Stimulated activated CD8-positive, alpha-beta memory T cell treated with anti-CD3 and anti-CD28 coated beads, Interleukin-7, amount 100 ng/mL, for 24 hours (primary cell): ENCODE measurements around the gene PIGN.

Source experiments
- DNase-seq: peaks from one replicate; pipeline ENCODE4 v3.0.0-alpha.2; 2020; ENCODE audit warnings: low read depth

The PIGN gene, protein sequence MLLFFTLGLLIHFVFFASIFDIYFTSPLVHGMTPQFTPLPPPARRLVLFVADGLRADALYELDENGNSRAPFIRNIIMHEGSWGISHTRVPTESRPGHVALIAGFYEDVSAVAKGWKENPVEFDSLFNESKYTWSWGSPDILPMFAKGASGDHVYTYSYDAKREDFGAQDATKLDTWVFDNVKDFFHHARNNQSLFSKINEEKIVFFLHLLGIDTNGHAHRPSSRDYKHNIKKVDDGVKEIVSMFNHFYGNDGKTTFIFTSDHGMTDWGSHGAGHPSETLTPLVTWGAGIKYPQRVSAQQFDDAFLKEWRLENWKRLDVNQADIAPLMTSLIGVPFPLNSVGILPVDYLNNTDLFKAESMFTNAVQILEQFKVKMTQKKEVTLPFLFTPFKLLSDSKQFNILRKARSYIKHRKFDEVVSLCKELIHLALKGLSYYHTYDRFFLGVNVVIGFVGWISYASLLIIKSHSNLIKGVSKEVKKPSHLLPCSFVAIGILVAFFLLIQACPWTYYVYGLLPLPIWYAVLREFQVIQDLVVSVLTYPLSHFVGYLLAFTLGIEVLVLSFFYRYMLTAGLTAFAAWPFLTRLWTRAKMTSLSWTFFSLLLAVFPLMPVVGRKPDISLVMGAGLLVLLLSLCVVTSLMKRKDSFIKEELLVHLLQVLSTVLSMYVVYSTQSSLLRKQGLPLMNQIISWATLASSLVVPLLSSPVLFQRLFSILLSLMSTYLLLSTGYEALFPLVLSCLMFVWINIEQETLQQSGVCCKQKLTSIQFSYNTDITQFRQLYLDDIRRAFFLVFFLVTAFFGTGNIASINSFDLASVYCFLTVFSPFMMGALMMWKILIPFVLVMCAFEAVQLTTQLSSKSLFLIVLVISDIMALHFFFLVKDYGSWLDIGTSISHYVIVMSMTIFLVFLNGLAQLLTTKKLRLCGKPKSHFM

DNA sequence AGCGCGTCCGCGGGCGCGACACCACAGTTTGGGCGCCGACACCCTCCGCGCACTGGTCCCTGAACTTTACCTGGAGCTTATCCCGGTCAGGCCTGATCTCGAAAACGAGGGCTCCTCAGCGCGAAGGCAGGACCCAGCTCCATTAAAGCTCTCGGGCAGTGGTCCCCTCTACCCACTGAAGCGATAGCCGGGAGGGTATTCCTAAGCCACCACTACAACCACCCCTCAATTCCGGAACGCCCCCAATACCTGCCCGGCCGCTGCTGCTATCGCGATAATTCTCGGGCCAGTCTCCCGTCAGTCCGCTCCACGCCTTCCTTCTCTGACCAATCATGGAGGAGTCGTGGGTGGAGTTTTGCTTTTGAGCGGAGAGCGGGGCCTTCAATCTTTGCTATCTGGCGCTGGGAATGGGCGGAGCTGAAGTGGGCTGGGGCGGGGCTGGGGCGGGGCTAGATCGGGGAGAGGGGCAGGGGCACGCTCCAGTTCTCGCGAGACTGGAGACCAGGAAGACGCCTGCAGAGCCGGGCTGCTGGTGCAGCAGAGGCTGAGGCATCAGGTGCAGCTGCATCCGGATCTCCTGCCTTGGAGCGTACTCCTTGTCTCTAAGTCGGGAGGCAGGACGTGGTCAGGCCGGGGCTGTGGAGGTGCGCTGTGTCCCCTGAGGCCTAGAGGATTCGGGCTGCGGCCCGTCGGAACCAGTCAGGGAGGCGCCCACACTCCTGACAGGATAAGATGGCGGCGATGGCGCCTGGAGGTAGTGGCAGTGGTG lies at the start of gene PIGN, which contains the start of gene RELCH:
Gene PIGN (minus strand): TSS at position 283 of the 769 bp plus-strand sequence. CDS start 25,703 bp downstream, outside the sequence.
Gene RELCH (plus strand): TSS at position 482 of the 769 bp plus-strand sequence. CDS start 251 bp downstream, at position 733.
- peak; percentile 85 for DNase-seq

DNA sequence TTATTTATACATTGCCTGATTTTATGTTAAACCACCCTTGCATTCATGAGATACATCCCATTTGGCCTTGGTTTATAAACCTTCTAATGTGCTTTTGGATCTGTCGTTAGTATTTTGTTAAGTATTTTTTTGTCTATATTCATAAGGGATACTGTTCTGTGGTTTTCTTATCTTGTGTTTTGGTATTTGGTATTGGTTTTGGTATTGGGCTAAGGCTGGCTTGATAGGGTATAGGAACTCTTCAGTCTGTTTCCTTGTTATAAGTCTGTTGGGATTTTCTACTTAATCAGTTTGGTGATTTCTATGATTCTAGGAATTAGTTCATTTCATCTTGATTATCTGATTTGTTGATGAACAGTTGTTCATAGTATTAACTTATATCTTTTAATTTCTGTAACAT lies 49.4 kb upstream of the PIGN start:
- no peak for DNase-seq

DNA sequence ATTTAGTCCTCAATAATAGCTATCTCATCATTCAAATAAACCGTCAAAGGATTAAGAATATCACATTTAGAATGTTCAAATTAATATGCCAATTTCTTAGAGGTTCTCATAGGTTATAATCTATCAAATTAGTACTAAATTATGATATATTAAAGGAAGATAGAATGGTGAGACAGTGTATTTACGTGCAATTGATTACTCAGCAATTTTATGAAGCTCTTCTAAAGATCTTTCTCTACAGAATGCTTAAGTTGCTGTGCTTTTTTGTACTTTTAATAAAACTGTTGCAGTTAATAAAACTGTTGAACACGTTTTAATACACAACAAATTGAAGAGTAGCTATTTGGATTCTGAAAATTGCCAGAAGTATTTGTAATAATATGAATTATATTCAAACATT lies 39.2 kb upstream of the PIGN start:
- no peak for DNase-seq

DNA sequence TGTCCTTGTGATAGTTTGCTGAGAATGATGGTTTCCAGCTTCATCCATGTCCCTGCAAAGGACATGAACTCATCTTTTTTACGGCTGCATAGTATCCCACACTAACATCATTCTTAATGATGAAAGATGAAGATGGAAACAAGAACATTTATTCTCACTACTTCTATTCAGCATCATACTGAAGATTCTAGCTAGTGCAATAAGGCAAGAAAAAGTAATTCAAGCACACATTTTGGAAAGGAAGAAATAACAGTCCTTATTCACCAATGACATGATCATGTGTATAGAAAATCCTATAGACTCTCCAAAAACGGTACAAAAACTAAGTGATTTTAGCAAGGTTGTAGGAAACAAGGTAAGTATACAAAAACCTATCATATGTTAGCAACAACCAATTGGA lies 37.4 kb upstream of the PIGN start:
- no peak for DNase-seq

DNA sequence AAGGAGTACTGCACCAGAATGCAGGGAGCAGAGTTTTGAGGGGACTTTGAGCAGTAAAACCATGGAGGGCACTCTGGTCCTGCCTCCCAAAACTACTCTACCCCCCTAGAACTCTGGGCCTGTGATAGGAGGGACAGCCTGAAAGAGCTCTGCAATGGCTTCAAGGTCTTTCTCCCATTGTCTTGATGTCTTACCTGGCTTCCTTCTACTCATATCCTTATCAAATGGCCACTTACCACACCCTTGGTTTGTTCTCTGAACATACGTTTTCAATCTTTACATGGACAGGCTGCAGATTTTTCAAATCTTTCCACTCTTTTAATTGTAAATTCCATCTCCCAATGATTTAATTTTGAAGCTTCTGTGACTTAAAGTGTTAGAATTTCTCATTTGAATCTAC lies 27.9 kb upstream of the PIGN start:
- DNase-seq = no peak

DNA sequence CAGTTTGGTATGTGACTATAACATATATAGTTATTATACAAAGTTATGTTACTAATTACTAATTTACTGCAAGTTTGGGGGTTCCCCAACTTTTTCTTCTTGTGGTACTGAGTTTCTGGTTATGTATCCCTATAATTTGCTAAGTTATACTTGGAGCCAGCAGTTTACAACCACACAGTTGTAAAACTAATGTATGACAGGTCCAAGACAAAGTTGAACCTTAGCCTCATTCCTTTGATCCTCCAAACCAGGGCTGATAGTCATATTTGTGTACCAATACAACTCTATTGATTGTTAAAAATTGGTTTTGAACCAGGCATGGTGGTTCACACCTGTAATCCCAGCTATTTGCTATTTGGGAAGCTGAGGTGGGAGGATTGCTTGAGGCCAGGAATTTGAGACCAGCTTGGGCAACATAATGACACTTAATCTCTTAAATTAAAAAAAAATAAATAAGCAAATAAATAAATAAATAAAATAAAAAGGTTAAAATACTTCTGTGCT lies 24.5 kb upstream of the PIGN start:
- no peak for DNase-seq

DNA sequence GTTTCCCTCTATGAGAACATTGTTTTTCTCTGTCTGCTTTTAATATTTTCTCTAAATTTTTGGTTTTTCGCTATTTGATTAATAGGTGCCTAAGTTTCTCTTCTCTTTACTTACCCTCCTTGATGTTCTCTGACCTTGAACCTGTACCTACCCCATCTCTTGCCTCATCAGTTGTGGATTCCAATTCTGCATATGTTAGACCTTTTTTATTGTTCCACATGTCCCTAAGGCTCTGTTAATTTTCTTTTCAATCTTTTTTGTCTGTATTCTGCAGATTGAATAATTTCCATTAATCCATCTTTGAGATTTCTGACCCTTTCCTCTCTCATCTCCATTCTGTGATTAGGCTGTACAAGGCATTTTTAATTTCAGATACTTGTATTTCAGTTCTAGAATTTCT lies 23.3 kb upstream of the PIGN start:
- DNase-seq = no peak

DNA sequence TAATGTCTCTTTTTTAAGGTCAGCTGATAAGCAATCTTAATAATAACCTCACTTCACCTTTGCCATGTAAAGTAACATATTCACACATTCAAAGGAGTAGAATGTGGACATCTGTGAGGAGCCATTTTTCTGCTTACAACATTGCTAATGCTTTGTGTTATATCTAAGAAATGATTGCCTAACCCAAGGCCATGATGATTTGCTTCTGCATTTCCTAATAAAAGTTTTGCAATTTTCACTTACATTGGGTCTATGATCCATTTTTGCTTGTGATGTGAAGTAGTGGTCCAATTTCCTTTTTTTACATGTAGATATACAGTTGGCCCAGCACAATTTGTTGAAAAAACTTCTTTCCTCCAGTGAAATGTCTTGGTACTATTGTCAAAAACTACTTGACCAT lies 22.2 kb upstream of the PIGN start:
- DNase-seq = no peak

DNA sequence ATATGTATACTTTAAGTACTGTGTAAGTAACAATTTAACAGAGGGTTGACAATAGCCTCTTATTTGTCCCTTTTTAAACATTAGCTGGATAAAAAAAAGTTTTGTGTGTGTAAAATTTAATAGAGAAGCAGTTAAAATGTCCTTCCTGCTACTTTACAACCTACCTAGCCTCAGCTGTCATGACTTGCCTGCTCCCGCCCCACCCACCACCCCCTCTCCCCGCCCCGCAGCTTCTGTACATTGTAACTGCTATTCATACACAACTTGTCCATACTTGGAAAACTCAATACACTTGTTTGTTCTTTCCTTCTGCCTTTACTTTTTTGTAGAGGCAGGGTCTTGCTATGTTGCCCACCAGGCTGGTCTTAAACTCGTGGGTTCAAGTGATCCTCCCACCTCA lies 19.7 kb upstream of the PIGN start:
- DNase-seq = no peak

DNA sequence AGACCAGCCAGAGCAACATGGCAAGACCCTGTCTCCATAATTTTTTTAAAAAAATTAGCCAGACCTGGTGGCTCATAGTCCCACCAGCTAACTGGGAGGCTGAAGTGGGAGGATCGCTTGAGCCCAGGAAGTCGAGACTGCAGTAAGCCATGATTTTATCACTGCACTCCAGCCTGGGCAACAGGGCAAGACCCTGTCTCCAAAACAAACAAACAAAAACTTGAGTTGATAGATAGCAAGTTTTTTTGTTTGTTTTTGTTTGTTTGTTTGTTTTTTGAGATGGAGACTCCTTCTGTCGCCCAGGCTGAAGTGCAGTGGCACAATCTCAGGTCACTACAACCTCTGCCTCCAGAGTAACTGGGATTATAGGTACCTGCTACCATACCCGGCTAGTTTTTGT lies 19.0 kb upstream of the PIGN start:
- no peak for DNase-seq

DNA sequence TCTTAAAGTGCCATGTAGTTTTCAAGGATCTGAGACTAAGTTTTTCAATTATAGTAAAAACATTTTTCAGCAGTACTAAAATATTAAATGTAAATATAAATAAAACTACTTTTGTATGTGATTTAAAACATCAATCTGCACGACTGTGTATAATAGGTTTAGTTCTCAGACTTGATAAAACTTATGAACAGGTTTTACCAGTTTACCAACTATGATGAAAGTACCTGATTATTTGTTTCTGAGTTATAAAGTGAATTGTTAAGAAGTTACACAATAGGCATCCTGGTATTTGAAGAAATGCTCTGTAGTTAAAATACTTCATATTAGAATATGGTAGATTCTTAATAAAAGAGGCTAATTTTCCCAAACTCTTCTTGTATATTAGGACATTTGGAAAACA lies 15.0 kb upstream of the PIGN start:
- DNase-seq = no peak

DNA sequence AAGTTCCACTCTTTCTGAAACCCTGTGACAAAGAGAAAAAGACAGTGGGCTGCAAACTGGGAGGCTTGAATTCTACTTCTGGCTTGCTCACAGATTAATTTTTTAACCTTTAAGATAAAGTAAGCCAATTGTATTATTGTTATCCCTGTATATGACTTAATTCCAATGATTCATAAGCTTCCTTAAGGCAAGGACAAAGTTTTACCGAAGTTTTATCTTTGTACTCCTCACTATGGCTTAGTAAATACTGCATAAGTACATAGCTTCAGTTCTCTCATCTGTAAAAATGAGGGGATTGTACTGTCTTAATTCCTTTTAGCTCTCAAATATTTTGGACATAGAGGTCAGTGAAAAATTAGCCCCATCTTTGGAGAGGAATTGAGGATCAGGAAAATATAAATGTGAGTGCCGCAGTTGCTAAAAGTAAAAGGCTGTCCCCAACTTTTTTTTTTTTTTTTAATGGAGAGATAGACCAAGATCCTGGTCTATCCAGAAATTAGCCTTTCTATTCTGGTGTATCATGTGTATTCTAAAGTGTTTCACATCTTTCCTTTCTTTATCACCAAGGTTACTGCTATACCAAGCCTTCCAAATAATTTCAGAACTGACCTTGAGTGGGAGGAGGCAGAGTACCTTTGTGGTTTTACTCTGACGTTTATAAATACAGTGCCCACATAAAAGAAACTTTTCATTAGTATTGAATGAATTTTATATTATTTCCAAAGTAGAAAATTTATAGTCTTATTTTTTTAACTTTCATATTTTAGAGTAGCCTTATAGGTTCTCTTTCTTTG lies 13.5 kb upstream of the PIGN start:
- no peak for DNase-seq

DNA sequence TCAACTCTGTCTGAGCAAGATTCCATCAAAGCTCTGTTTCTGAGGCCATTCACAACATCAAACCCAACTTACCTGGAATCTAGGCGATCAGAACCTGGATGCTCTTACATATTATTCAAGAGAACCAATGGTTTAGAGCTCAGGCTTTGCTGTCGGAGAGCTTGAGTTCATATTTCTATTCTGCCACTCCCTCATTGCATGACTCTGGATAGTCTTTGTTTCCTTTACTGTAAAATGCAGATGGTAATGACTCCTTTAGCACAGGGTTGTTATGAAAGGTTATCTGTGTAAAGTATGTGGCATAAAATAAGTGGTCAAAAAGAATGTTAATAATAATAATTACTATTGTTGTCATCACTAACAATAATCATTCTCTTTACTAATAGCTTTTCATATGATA lies 12.8 kb upstream of the PIGN start:
- DNase-seq = no peak

DNA sequence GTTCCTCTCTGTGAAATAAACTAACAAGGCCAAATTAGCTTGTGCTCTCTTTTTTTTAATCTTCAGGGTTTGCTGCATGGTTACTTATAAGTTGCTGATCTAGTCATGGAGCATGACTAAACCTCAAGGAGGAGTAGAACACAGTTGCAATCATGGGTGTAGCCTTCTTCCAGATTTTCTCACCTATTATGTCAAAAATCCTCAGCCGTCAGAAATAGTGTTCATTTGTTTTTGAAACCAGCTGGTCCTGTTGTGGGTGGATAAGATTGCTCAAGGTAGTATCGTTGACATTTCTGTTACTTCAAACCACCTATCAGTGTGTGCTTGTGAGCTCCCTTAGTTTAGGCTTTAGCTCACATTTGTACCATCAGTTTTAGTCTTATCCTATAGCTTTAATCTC lies 11.4 kb upstream of the PIGN start:
- DNase-seq = no peak

DNA sequence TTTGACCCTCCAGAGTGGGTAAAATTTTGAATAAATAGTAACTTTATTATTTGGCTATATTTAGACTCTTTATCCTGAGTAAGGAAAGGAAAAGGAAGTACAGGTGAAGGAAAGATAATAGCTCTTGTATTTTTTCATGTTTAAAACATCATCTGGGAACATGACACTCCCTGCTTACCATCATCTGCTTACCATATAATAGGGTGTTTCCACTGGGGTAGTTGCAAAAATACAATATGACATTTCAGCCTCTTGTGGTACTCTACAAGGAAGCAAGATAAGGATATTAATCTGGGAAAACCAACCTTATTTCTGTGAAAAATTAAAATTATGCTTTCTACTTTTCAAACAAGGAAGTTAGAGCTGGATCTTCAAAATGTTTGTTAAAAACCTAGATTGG lies 10.1 kb upstream of the PIGN start:
- no peak for DNase-seq

DNA sequence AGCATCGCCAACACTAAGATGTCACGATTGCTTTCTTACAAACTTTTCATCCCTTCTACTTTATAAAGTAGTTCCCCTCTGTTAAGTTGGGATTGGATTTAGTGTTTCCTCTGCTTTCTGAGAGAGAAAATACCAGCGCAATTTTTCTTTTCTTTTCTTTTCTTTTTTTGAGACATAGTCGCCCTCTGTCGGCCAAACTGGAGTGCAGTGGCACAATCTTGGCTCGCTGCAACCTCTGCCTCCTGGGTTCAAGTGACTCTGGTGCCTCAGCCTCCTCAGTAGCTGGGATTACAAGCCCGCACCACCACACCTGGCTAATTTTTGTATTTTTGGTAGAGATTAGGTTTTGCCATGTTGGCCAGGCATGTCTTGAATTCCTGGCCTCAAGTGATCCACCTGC lies 9.2 kb upstream of the PIGN start:
- no peak for DNase-seq

DNA sequence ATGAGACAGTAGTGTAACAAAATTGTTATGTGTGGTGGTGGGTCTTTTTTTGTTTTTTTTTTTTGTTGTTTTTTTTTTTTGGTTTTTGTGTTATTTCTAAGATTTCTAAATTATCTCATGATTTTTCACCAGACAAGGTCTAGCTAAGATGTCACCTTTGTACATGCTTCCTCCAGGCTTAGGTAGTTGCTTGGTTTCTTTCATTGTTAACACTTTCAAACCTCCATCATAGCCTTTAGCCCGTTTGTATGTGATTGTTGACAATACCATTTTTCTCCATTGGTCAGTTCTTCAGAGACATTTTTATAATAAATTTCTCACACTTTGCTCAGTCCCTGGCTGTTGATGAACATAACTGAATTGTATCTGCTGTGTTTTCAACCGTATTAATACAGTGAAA lies 2.4 kb upstream of the PIGN start:
- DNase-seq = no peak

DNA sequence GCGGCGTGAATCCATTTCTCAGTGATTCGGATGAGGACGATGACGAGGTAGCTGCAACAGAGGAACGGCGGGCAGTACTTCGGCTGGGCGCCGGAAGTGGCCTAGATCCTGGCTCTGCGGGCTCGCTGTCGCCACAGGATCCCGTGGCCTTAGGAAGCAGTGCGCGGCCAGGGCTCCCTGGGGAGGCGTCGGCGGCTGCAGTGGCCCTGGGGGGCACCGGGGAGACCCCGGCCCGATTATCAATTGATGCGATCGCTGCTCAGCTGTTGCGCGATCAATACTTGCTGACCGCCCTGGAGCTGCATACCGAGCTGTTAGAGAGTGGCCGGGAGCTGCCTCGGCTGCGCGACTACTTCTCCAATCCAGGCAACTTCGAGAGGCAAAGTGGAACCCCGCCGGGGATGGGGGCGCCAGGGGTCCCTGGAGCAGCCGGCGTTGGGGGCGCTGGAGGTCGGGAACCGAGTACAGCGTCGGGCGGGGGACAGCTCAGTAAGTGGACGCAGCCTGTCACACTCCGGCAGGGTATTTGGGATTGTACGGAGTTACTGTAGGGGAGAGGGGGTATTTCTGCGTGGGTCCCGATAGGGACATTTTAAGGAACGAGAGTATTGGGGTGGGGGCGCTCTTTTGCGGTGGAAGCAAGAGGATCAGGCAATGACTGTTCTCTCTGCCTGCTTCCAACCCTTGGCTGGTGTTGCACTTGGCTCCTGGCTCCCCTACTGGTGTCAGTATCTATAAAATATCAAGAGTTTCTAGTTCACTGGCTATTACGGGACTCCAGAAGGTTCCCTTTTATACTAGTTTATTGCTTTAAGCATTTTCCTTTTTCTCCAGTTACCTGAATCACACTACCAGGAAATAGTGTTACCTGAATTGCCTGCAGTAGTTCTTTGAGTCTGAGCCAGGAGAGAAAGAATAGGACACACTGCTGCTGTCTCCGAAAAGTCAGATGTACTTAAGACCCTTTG lies 971 bp upstream of the PIGN start:
- no peak for DNase-seq

DNA sequence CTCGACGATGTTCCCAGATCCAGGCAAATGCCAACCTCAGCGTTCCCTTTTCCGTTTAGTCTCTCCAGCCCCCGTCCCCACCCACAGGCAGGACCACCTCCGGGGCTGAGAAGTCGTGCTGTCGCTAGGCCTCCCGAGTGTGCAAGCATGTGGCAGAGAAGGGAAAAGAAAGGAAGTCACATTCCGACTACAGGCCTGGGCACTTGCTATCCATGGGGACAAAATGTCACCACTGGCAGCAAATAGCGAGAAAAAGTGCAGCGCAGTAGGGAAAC lies 420 bp downstream of the PIGN start:
- DNase-seq = no peak

DNA sequence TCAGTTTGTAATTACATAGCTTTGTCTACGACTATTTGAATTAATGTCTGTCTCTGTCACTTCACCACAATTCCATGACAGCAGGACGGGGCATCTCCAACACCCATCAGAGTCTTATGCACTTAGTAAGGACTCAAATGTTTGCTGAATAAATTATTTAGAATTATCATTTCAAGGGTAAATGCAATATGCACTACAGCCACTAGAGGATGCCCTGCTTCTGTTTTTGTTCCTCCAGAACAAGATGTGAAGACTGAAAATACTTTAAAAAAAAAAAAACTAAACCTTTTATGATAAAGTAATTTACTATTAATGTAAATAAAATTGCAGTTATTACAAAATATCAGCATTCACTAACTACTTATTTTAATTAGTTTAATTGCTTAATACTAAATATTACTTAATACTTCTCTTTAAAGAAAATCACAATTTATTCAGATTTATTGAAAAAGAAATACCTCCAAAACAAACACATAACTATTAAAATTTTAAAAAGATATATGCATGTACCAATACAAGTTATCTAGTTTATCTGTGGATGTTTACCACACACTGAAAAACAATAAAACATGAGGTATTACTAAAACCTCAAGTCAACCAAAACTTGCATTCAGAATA lies 3.2 kb downstream of the PIGN start:
- no peak for DNase-seq
